ENCODE data around the gene C1orf87. TPM values are rescaled to one million over a fixed set of nuclear protein-coding genes. Genes with fewer than 3 reads are reported as not detected.

Gene C1orf87
- total RNA-seq, 1 experiment from 2014 or later = 0.33 TPM

GRCh38 chr1:60008500-60008899 lies 65.1 kb downstream of the C1orf87 start:
- WGBS (ENCODE audit: extremely low coverage, insufficient read length, low lambda C conversion rate) = no CpG with 5 or more reads among the region's 4 CpGs
- H3K9me3 ChIP-seq (ENCODE audit: control insufficient read depth, low read depth, low read length) = no peaks in the 10 kb centered on the region
- no peak overlapping the region for H4K8ac ChIP-seq (replicated peaks; ENCODE audit: insufficient read length, low read depth, low read length)
- no peak overlapping the region for H3K23ac ChIP-seq (ENCODE audit: insufficient read length, low read depth, low read length)
- no peak overlapping the region for H3K56ac ChIP-seq (ENCODE audit: insufficient read length, low read depth, low read length)
- no peaks in the 10 kb centered on the region for H3K4me1 ChIP-seq (ENCODE audit: insufficient read depth, low read length)
- H4K91ac ChIP-seq (ENCODE audit: insufficient read length, low read depth, low read length) = no peak overlapping the region
- no peak overlapping the region for H2AFZ ChIP-seq (ENCODE audit: low read length)
- TF ChIP-seq, protein P1, sequence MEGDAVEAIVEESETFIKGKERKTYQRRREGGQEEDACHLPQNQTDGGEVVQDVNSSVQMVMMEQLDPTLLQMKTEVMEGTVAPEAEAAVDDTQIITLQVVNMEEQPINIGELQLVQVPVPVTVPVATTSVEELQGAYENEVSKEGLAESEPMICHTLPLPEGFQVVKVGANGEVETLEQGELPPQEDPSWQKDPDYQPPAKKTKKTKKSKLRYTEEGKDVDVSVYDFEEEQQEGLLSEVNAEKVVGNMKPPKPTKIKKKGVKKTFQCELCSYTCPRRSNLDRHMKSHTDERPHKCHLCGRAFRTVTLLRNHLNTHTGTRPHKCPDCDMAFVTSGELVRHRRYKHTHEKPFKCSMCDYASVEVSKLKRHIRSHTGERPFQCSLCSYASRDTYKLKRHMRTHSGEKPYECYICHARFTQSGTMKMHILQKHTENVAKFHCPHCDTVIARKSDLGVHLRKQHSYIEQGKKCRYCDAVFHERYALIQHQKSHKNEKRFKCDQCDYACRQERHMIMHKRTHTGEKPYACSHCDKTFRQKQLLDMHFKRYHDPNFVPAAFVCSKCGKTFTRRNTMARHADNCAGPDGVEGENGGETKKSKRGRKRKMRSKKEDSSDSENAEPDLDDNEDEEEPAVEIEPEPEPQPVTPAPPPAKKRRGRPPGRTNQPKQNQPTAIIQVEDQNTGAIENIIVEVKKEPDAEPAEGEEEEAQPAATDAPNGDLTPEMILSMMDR (conservative IDR thresholded peaks at IDR 0.05) = no peak
- H3K27me3 Mint-ChIP-seq (ENCODE audit: low read depth) = no peaks in the 10 kb centered on the region
- H2BK120ac ChIP-seq (ENCODE audit: low read depth, low read length, poor library complexity, severe bottlenecking) = no peak overlapping the region
- no peak overlapping the region for H3K14ac ChIP-seq (ENCODE audit: insufficient read depth, low read length)
- no peak overlapping the region for H2BK15ac ChIP-seq (ENCODE audit: low read depth, low read length)
- no peaks in the 10 kb centered on the region for H4K20me1 ChIP-seq (ENCODE audit: control insufficient read depth, insufficient read depth, insufficient read length)
- no peak overlapping the region for H3K27ac ChIP-seq (ENCODE audit: insufficient read length, low read depth, low read length)
- no peak overlapping the region for H2AK5ac ChIP-seq (ENCODE audit: insufficient read length, low read length)
- no peak overlapping the region for H2BK12ac ChIP-seq (ENCODE audit: insufficient read length, low read depth, low read length)
- H3K4ac ChIP-seq (ENCODE audit: low read depth, low read length) = no peak overlapping the region
- no peak overlapping the region for H3K18ac ChIP-seq (ENCODE audit: insufficient read length, low read depth, low read length)
- H3T11ph ChIP-seq (ENCODE audit: low read length) = no peak overlapping the region
- no peaks in the 10 kb centered on the region for H3K79me1 ChIP-seq (ENCODE audit: insufficient read depth, low read depth, low read length, poor library complexity, severe bottlenecking)
- H3K79me2 ChIP-seq (ENCODE audit: insufficient read depth, low read length) = no peaks in the 10 kb centered on the region
- no peaks in the 10 kb centered on the region for H3K4me1 Mint-ChIP-seq
- no peak overlapping the region for H3K9ac ChIP-seq (ENCODE audit: extremely low read depth, insufficient read length, low read length)
- no peaks in the 10 kb centered on the region for H3K36me3 Mint-ChIP-seq (ENCODE audit: insufficient read depth in 1 of 3, low read depth in 3 of 3)
- no peak overlapping the region for H3K4me2 ChIP-seq (ENCODE audit: insufficient read depth, insufficient read length, low read length)
- no peaks in the 10 kb centered on the region for H3K23me2 ChIP-seq (ENCODE audit: insufficient read length, low read depth, low read length, poor library complexity, severe bottlenecking)
- no peak overlapping the region for H4K5ac ChIP-seq (ENCODE audit: insufficient read length, low read depth, low read length)
- H3K4me3 Mint-ChIP-seq = no peak overlapping the region
- no peak overlapping the region for H2BK5ac ChIP-seq (ENCODE audit: insufficient read length, low read length)
- no peaks in the 10 kb centered on the region for H3K9me3 Mint-ChIP-seq
- peak overlapping the region in 1 of 3 experiments; percentile 81; a peak in 1 of 7 replicates for H3K27ac Mint-ChIP-seq
- no peaks in the 10 kb centered on the region for H3K27me3 ChIP-seq (ENCODE audit: insufficient read depth, low read length)
- no peak overlapping the region for H2BK20ac ChIP-seq (ENCODE audit: low read depth, low read length, poor library complexity, severe bottlenecking)
- DNase-seq = no peak
